CD4-positive, alpha-beta T cell (primary cell): ENCODE measurements around the gene MRPL45. TPM values are rescaled to one million over a fixed set of nuclear protein-coding genes. Genes with fewer than 3 reads are reported as not detected.
A peak's percentile ranks its signal among the peaks of the same experiment; 100 is the strongest.

ENCODE experiments used
- ATAC-seq: fragments of 200-7000 bp; cut with Tn5 transposase; one replicate; pipeline ENCODE4 v1.10.0; 2022; ENCODE audit warnings: mild to moderate bottlenecking; ENCODE audit not compliant: poor library complexity
- CTCF ChIA-PET: fragments of 350-600 bp; sonication (Branson Sonifier 250); formaldehyde crosslinking; loops from one replicate; lab custom pipeline; 2021; ENCODE audit warnings: antibody characterized with exemption, inconsistent platforms; lab: Charles Lee
- POLR2A ChIA-PET: fragments of 350-600 bp; sonication (Branson Sonifier 250); formaldehyde crosslinking; loops from one replicate; lab custom pipeline; 2021; ENCODE audit warnings: antibody characterized with exemption, inconsistent platforms; lab: Charles Lee
- DNase-seq, 14 experiments: peaks; one replicate each; pipeline ENCODE4 v3.0.0-alpha.2; 2013 to 2020; ENCODE audit warnings: mixed read lengths in 2 of 14
- H3K27ac ChIP-seq, 2 donors: one replicate each; pipeline versions ENCODE4 v1.5.1 to v1.7.0; 2013; ENCODE audit warnings: low read length in 2 of 2, low read depth in 1 of 2, mild to moderate bottlenecking in 1 of 2
- H3K27me3 ChIP-seq, 2 experiments: 1 replicate in 1 of 2; 2 replicates in 1 of 2; pipeline versions ENCODE4 v1.6.1 to v1.7.0; 2013; ENCODE audit warnings: low read length in 2 of 2, control low read depth in 1 of 2, mild to moderate bottlenecking in 1 of 2, moderate library complexity in 1 of 2; ENCODE audit not compliant: insufficient read depth in 2 of 2, control insufficient read depth in 1 of 2
- H3K36me3 ChIP-seq: one replicate; pipeline ENCODE4 v1.6.1; 2013; ENCODE audit warnings: low read length, control low read depth; ENCODE audit not compliant: insufficient read depth
- H3K4me1 ChIP-seq: one replicate; pipeline ENCODE4 v1.6.1; 2013; ENCODE audit warnings: low read length, control low read depth; ENCODE audit not compliant: insufficient read depth
- H3K4me3 ChIP-seq: one replicate; pipeline ENCODE4 v1.5.1; 2013; ENCODE audit warnings: mild to moderate bottlenecking, low read length, moderate library complexity
- H3K9me3 ChIP-seq, 2 experiments: 1 replicate in 1 of 2; 2 replicates in 1 of 2; pipeline versions ENCODE4 v1.6.1 to v1.7.0; 2013; ENCODE audit warnings: low read length in 2 of 2, mild to moderate bottlenecking in 2 of 2, control low read depth in 1 of 2, moderate library complexity in 1 of 2; ENCODE audit not compliant: control insufficient read depth in 1 of 2, insufficient read depth in 1 of 2
- H3K27ac Mint-ChIP-seq: one replicate; pipeline ENCODE4 v1.8.0; 2020; ENCODE audit warnings: mixed read lengths
- H3K27me3 Mint-ChIP-seq: one replicate; pipeline ENCODE4 v1.8.0; 2021; ENCODE audit warnings: mixed read lengths
- H3K36me3 Mint-ChIP-seq: one replicate; pipeline ENCODE4 v1.8.0; 2021; ENCODE audit warnings: low read depth, mixed read lengths
- H3K4me1 Mint-ChIP-seq: one replicate; pipeline ENCODE4 v1.8.0; 2021; ENCODE audit warnings: low read depth, mixed read lengths
- H3K4me3 Mint-ChIP-seq: one replicate; pipeline ENCODE4 v1.8.0; 2020; ENCODE audit warnings: mild to moderate bottlenecking, mixed read lengths
- H3K9me3 Mint-ChIP-seq: one replicate; pipeline ENCODE4 v1.8.0; 2020; ENCODE audit warnings: mixed read lengths
- CTCF ChIP-seq: fragments of 200-600 bp; IDR thresholded peaks from one replicate; pipeline ENCODE4 v1.8.0; 2022; ENCODE audit warnings: antibody characterized with exemption, mild to moderate bottlenecking
- intact Hi-C, 2 experiments: fragments of 100-400 bp; cut with DNase I in 1 of 2; cut with micrococcal nuclease in 1 of 2; formaldehyde crosslinking; loops; one replicate each; pipeline versions ENCODE4 v1.15.1 to v1.9.0; 2023 to 2025; cut with DNase I, micrococcal nuclease
- total RNA-seq, 174 experiments: library from RNA in 2 of 174; stranded (reverse) in 2 of 174; gene quantifications; one replicate each; pipeline ENCODE4 v1.2.3 and lab custom pipeline; 2021 to 2026

MRPL45 gene
- total RNA-seq, 2 experiments from 2014 or later, result 17.5 to 17.7 TPM

- no peak for ATAC-seq
- peaks cover 27% of the 10 kb centered on the region for H3K36me3 Mint-ChIP-seq
- Histone ChIP-seq H3K36me3 (peaks cover 7% of the 10 kb centered on the region), H3K9me3 (no peaks in the 10 kb centered on the region), H3K4me3 (no peak overlapping the region), H3K27ac (no peak overlapping the region), H3K4me1 (no peaks in the 10 kb centered on the region), H3K27me3 (no peaks in the 10 kb centered on the region)
- H3K4me1 Mint-ChIP-seq, result peaks cover 14% of the 10 kb centered on the region
- H3K4me3 Mint-ChIP-seq, result no peak overlapping the region
- no peaks in the 10 kb centered on the region for H3K9me3 Mint-ChIP-seq
- no peaks in the 10 kb centered on the region for H3K27me3 Mint-ChIP-seq
- CTCF ChIA-PET, result interaction anchor here (1.9 kb wide), 1 partner anchor 24 kb away, joined by 5 read pairs; no protein-coding TSS in a partner anchor
- intact Hi-C loops, result no loop called here
- POLR2A ChIA-PET, result no interaction called here
- no peak overlapping the region for H3K27ac Mint-ChIP-seq
- DNase-seq, result no peak
- TF ChIP-seq CTCF, result no peak
Measured at GRCh38 chr17:38325221-38325851, 28.4 kb downstream of the MRPL45 start.

- H3K27me3 Mint-ChIP-seq, result peaks cover 6% of the 10 kb centered on the region
- H3K4me1 Mint-ChIP-seq, result peaks cover 14% of the 10 kb centered on the region
- H3K36me3 ChIP-seq, result peaks cover 3% of the 10 kb centered on the region
- ChIA-PET POLR2A (no interaction called here), CTCF (no interaction called here)
- DNase-seq (peak in 1 of 14 experiments; percentile 20), ATAC-seq (no peak)
- no peaks in the 10 kb centered on the region for H3K9me3 ChIP-seq
- H3K9me3 Mint-ChIP-seq, result no peaks in the 10 kb centered on the region
- no peaks in the 10 kb centered on the region for H3K4me1 ChIP-seq
- no peak for TF ChIP-seq CTCF
- H3K4me3 Mint-ChIP-seq, result no peak overlapping the region
- H3K27ac ChIP-seq, result no peak overlapping the region
- H3K4me3 ChIP-seq, result no peak overlapping the region
- no peak overlapping the region for H3K27ac Mint-ChIP-seq
- peaks cover 12% of the 10 kb centered on the region for H3K36me3 Mint-ChIP-seq
- no peaks in the 10 kb centered on the region for H3K27me3 ChIP-seq
- intact Hi-C loops, result no loop called here
Measured at GRCh38 chr17:38326996-38327792, 30.2 kb downstream of the MRPL45 start.

- DNase-seq (no peak), ATAC-seq (no peak)
- Mint-ChIP-seq H3K27ac (no peak overlapping the region), H3K9me3 (no peaks in the 10 kb centered on the region), H3K4me3 (no peak overlapping the region), H3K36me3 (peaks cover 5% of the 10 kb centered on the region), H3K4me1 (peaks cover 14% of the 10 kb centered on the region), H3K27me3 (peaks cover 6% of the 10 kb centered on the region)
- Histone ChIP-seq H3K27me3 (no peaks in the 10 kb centered on the region), H3K9me3 (no peaks in the 10 kb centered on the region), H3K27ac (no peak overlapping the region), H3K4me1 (no peaks in the 10 kb centered on the region), H3K4me3 (no peak overlapping the region), H3K36me3 (peaks cover under 1% of the 10 kb centered on the region)
- CTCF ChIA-PET, result interaction anchor here (0.6 kb wide), 1 partner anchor 26 kb away, joined by 4 read pairs; no protein-coding TSS in a partner anchor
- intact Hi-C loops, result no loop called here
- no peak for TF ChIP-seq CTCF
- POLR2A ChIA-PET, result no interaction called here
Measured at GRCh38 chr17:38327936-38328335, 31.0 kb downstream of the MRPL45 start.
